ENCODE measurements around the gene POGLUT3.

Gene POGLUT3

GRCh38 chr11:108494182-108494581 lies 4.0 kb downstream of the POGLUT3 start:
- peaks cover 9% of the 10 kb centered on the region for H3K36me3 ChIP-seq
- no peak overlapping the region for H3K4me3 ChIP-seq (ENCODE audit: low read depth in 1 of 2, low read length in 1 of 2)
- H3K27ac ChIP-seq: no peak overlapping the region
- TF ChIP-seq CTCF (IDR thresholded peaks at IDR 0.05): no peak
- H3K9me3 ChIP-seq: no peaks in the 10 kb centered on the region
- H3K4me1 ChIP-seq (ENCODE audit: control insufficient read depth in 1 of 2, insufficient read depth in 1 of 2, low read depth in 1 of 2, low read length in 1 of 2): peaks cover 11% of the 10 kb centered on the region in 2 experiments
- peaks cover 3% of the 10 kb centered on the region for H3K27me3 ChIP-seq

GRCh38 chr11:108491936-108492335 lies 6.2 kb downstream of the POGLUT3 start:
- Histone ChIP-seq H3K36me3 (peaks cover 9% of the 10 kb centered on the region), H3K27ac (no peak overlapping the region), H3K4me3 (ENCODE audit: low read depth in 1 of 2, low read length in 1 of 2) (no peak overlapping the region), H3K27me3 (no peaks in the 10 kb centered on the region), H3K9me3 (no peaks in the 10 kb centered on the region), H3K4me1 (ENCODE audit: control insufficient read depth in 1 of 2, insufficient read depth in 1 of 2, low read depth in 1 of 2, low read length in 1 of 2) (no peaks in the 10 kb centered on the region)
- TF ChIP-seq CTCF (IDR thresholded peaks at IDR 0.05): no peak

GRCh38 chr11:108486828-108487227 lies 11.4 kb downstream of the POGLUT3 start:
- Histone ChIP-seq H3K27ac (no peak overlapping the region), H3K9me3 (no peaks in the 10 kb centered on the region), H3K36me3 (peaks cover 14% of the 10 kb centered on the region), H3K27me3 (no peaks in the 10 kb centered on the region), H3K4me3 (ENCODE audit: low read depth in 1 of 2, low read length in 1 of 2) (no peak overlapping the region), H3K4me1 (ENCODE audit: control insufficient read depth in 1 of 2, insufficient read depth in 1 of 2, low read depth in 1 of 2, low read length in 1 of 2) (no peaks in the 10 kb centered on the region)
- no peak for TF ChIP-seq CTCF (IDR thresholded peaks at IDR 0.05)

GRCh38 chr11:108486331-108486730 lies 11.9 kb downstream of the POGLUT3 start:
- H3K9me3 ChIP-seq: no peaks in the 10 kb centered on the region
- peaks cover 15% of the 10 kb centered on the region for H3K36me3 ChIP-seq
- no peak for TF ChIP-seq CTCF (IDR thresholded peaks at IDR 0.05)
- no peaks in the 10 kb centered on the region for H3K4me1 ChIP-seq (ENCODE audit: control insufficient read depth in 1 of 2, insufficient read depth in 1 of 2, low read depth in 1 of 2, low read length in 1 of 2)
- no peak overlapping the region for H3K27ac ChIP-seq
- H3K4me3 ChIP-seq (ENCODE audit: low read depth in 1 of 2, low read length in 1 of 2): no peak overlapping the region
- no peaks in the 10 kb centered on the region for H3K27me3 ChIP-seq

- no peak overlapping the region for H3K27ac ChIP-seq
- no peaks in the 10 kb centered on the region for H3K9me3 ChIP-seq
- no peaks in the 10 kb centered on the region for H3K4me1 ChIP-seq (ENCODE audit: control insufficient read depth in 1 of 2, insufficient read depth in 1 of 2, low read depth in 1 of 2, low read length in 1 of 2)
- no peak for TF ChIP-seq CTCF (IDR thresholded peaks at IDR 0.05)
- peaks cover 6% of the 10 kb centered on the region for H3K36me3 ChIP-seq
- no peaks in the 10 kb centered on the region for H3K27me3 ChIP-seq
- no peak overlapping the region for H3K4me3 ChIP-seq (ENCODE audit: low read depth in 1 of 2, low read length in 1 of 2)
Measured at GRCh38 chr11:108483163-108483562, 15.0 kb downstream of the POGLUT3 start.

Data from neutrophil (primary cell).